Measurements from ENCODE around the gene ADRA2A. TPM values are rescaled to one million over a fixed set of nuclear protein-coding genes. Genes with fewer than 3 reads are reported as not detected.

ADRA2A gene
- total RNA-seq, 1 donor from 2014 or later = 19.3 TPM

DNA sequence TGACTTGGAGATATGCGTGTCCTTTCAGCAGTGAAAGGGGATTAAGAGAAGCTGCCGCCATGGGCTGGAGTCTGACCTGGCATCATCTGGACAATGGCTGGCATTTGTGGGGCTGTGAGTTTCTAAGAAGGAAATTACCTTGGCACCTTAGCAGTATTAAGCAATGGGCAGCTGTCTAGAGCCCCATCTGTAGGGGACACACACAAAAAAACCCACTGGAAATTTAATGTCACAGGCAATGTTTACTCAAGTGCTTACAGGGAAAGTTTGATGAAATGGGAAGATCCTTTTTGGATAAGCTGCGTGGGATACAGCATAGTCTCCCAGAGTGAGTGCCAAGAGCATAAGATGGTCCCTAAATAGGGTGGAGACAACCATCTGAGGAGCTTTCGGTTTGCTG lies 25.0 kb downstream of the ADRA2A start:
- Mint-ChIP-seq H3K27me3 (peaks cover 21% of the 10 kb centered on the region), H3K9me3 (no peaks in the 10 kb centered on the region), H3K36me3 (no peaks in the 10 kb centered on the region), H3K27ac (no peak overlapping the region), H3K4me1 (ENCODE audit: unreplicated experiment) (no peaks in the 10 kb centered on the region), H3K4me3 (no peak overlapping the region)
- no peak for DNase-seq (ENCODE audit: extremely low spot score, unreplicated experiment)
- no peak for TF ChIP-seq CTCF (conservative IDR thresholded peaks at IDR 0.05)

GRCh38 chr10:111102359-111102837 lies 25.6 kb downstream of the ADRA2A start:
- Mint-ChIP-seq H3K27ac (no peak overlapping the region), H3K4me1 (ENCODE audit: unreplicated experiment) (no peaks in the 10 kb centered on the region), H3K27me3 (peaks cover 21% of the 10 kb centered on the region), H3K36me3 (no peaks in the 10 kb centered on the region), H3K9me3 (no peaks in the 10 kb centered on the region), H3K4me3 (no peak overlapping the region)
- TF ChIP-seq CTCF (conservative IDR thresholded peaks at IDR 0.05) = no peak
- DNase-seq (ENCODE audit: extremely low spot score, unreplicated experiment) = no peak

DNA sequence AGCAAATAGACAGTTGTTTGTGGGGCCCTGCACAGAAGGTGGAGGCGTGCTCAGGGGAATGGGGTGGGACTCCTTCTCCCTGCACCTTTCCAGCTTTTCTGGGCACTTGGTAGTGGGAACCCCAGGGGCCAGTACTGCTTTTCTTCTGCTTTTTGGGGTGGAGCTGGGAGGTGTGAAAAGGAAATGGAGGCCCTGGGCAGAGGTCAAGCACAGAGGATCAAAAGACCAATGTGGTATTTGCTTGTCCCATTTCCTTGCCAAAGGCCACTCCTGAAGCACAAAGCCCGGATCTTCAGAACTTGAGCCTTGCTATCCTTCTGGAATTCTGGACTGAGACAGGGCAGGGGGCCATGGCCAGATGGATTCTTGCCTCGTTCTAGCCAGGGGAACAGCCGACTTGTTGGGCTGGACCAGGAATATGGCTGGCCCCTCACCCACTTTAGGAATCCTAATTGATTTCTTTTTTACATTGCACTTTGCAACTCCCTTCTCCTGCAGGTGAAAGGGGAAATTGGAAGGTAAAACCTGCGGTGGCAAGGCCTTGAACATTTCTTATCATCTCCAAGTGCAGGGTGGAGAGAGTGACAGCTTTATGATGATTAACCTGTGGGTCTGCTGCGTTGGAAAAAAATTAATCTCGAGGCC lies 26.5 kb downstream of the ADRA2A start:
- peaks cover 21% of the 10 kb centered on the region for H3K27me3 Mint-ChIP-seq
- no peaks in the 10 kb centered on the region for H3K4me1 Mint-ChIP-seq (ENCODE audit: unreplicated experiment)
- no peaks in the 10 kb centered on the region for H3K36me3 Mint-ChIP-seq

DNA sequence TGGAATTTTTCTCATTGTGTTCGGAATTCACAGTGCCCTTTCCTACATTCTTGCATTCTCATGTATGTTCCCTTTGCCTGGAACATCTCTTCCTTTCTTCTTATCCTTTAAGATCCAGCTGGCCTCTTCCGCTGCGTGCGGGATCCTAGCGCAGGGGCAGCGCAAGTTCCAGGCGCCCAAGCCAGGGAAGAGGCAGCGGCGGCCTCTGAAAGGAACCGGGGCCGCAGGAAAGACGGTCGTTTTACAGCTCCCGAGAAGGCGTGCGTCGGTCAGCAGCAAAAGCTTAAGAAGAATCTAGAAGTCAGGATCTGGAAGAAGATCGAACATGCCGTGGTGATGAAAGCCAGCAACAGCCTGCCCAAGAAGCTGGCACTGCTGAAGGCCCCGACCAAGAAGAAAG lies 28.0 kb downstream of the ADRA2A start:
- Mint-ChIP-seq H3K27ac (no peak overlapping the region), H3K27me3 (peaks cover 17% of the 10 kb centered on the region), H3K4me3 (no peak overlapping the region), H3K4me1 (ENCODE audit: unreplicated experiment) (no peaks in the 10 kb centered on the region), H3K36me3 (no peaks in the 10 kb centered on the region), H3K9me3 (no peaks in the 10 kb centered on the region)
- TF ChIP-seq CTCF (conservative IDR thresholded peaks at IDR 0.05) = no peak
- no peak for DNase-seq (ENCODE audit: extremely low spot score, unreplicated experiment)

More for the DNA sequence above, 26.5 kb downstream of the ADRA2A start:
- no peak overlapping the region for H3K4me3 Mint-ChIP-seq
- TF ChIP-seq CTCF (conservative IDR thresholded peaks at IDR 0.05) = no peak
- H3K9me3 Mint-ChIP-seq = no peaks in the 10 kb centered on the region
- no peak overlapping the region for H3K27ac Mint-ChIP-seq
- DNase-seq (ENCODE audit: extremely low spot score, unreplicated experiment) = no peak

GRCh38 chr10:111106081-111106480 lies 29.3 kb downstream of the ADRA2A start:
- H3K4me3 Mint-ChIP-seq = no peak overlapping the region
- no peaks in the 10 kb centered on the region for H3K36me3 Mint-ChIP-seq
- TF ChIP-seq CTCF (conservative IDR thresholded peaks at IDR 0.05) = no peak
- H3K27me3 Mint-ChIP-seq = peaks cover 9% of the 10 kb centered on the region
- no peak overlapping the region for H3K27ac Mint-ChIP-seq
- DNase-seq (ENCODE audit: extremely low spot score, unreplicated experiment) = no peak
- no peaks in the 10 kb centered on the region for H3K9me3 Mint-ChIP-seq
- no peaks in the 10 kb centered on the region for H3K4me1 Mint-ChIP-seq (ENCODE audit: unreplicated experiment)
